H9 (cell line): Measurements from ENCODE around the gene ISYNA1. TPM values are rescaled to one million over a fixed set of nuclear protein-coding genes. Genes with fewer than 3 reads are reported as not detected.

Experiments
- DNase-seq: peaks from one replicate; pipeline ENCODE4 v3.0.0-alpha.2; 2017
- H2AFZ ChIP-seq: one replicate; pipeline ENCODE4 v1.6.1; 2013; ENCODE audit warnings: mild to moderate bottlenecking, low read length, control low read depth, moderate library complexity
- H2AK5ac ChIP-seq: 2 replicates; pipeline ENCODE4 v1.6.1; 2013; ENCODE audit warnings: low read length, control low read depth, mixed read lengths; ENCODE audit not compliant: insufficient read length
- H2BK120ac ChIP-seq: one replicate; pipeline ENCODE4 v1.6.1; 2013; ENCODE audit warnings: low read depth, mild to moderate bottlenecking, low read length, control low read depth, inconsistent platforms; ENCODE audit not compliant: poor library complexity, severe bottlenecking
- H2BK12ac ChIP-seq: 2 replicates; pipeline ENCODE4 v1.6.1; 2013; ENCODE audit warnings: low read length, control low read depth, mixed read lengths, low read depth; ENCODE audit not compliant: insufficient read length
- H2BK15ac ChIP-seq: 2 replicates; pipeline ENCODE4 v1.6.1; 2013; ENCODE audit warnings: low read depth, low read length, control low read depth
- H2BK20ac ChIP-seq: one replicate; pipeline ENCODE4 v1.6.1; 2013; ENCODE audit warnings: low read depth, mild to moderate bottlenecking, low read length, control low read depth, inconsistent platforms; ENCODE audit not compliant: poor library complexity, severe bottlenecking
- H2BK5ac ChIP-seq: 2 replicates; pipeline ENCODE4 v1.6.1; 2013; ENCODE audit warnings: low read length, control low read depth, mixed read lengths; ENCODE audit not compliant: insufficient read length
- H3K14ac ChIP-seq: 2 replicates; pipeline ENCODE4 v1.6.1; 2013; ENCODE audit warnings: low read length, control low read depth; ENCODE audit not compliant: insufficient read depth
- H3K18ac ChIP-seq: 2 replicates; pipeline ENCODE4 v1.6.1; 2013; ENCODE audit warnings: low read depth, mild to moderate bottlenecking, mixed read lengths, low read length, control low read depth; ENCODE audit not compliant: insufficient read length
- H3K23ac ChIP-seq: 2 replicates; pipeline ENCODE4 v1.6.1; 2013; ENCODE audit warnings: low read length, control low read depth, mixed read lengths, low read depth; ENCODE audit not compliant: insufficient read length
- H3K23me2 ChIP-seq: 2 replicates; pipeline ENCODE4 v1.6.1; 2013; ENCODE audit warnings: low read depth, mild to moderate bottlenecking, mixed read lengths, low read length, control low read depth; ENCODE audit not compliant: insufficient read length, poor library complexity, severe bottlenecking
- H3K27ac ChIP-seq: 2 replicates; pipeline ENCODE4 v1.5.1; 2013; ENCODE audit warnings: low read length, control low read depth, mixed read lengths, low read depth; ENCODE audit not compliant: insufficient read length
- H3K27me3 ChIP-seq: 2 replicates; pipeline ENCODE4 v1.6.1; 2013; ENCODE audit warnings: low read length, control low read depth, inconsistent platforms; ENCODE audit not compliant: insufficient read depth
- H3K4ac ChIP-seq: 2 replicates; pipeline ENCODE4 v1.6.1; 2013; ENCODE audit warnings: low read depth, mild to moderate bottlenecking, control low read depth, inconsistent platforms, low read length, moderate library complexity
- H3K4me1 ChIP-seq: 2 replicates; pipeline ENCODE4 v1.6.1; 2013; ENCODE audit warnings: low read length, control low read depth, inconsistent platforms; ENCODE audit not compliant: insufficient read depth
- H3K4me2 ChIP-seq: 2 replicates; pipeline ENCODE4 v1.6.1; 2013; ENCODE audit warnings: low read length, control low read depth, mixed read lengths; ENCODE audit not compliant: insufficient read length, insufficient read depth
- H3K56ac ChIP-seq: 2 replicates; pipeline ENCODE4 v1.6.1; 2013; ENCODE audit warnings: low read depth, mild to moderate bottlenecking, mixed read lengths, low read length, control low read depth; ENCODE audit not compliant: insufficient read length
- H3K79me1 ChIP-seq: 2 replicates; pipeline ENCODE4 v1.6.1; 2013; ENCODE audit warnings: low read depth, mild to moderate bottlenecking, moderate library complexity, low read length, control low read depth, inconsistent platforms; ENCODE audit not compliant: insufficient read depth, poor library complexity, severe bottlenecking
- H3K79me2 ChIP-seq: 2 replicates; pipeline ENCODE4 v1.6.1; 2013; ENCODE audit warnings: low read length, control low read depth, inconsistent platforms; ENCODE audit not compliant: insufficient read depth
- H3K9ac ChIP-seq: 2 replicates; pipeline ENCODE4 v1.6.1; 2013; ENCODE audit warnings: low read length, control low read depth, mixed read lengths; ENCODE audit not compliant: insufficient read length; ENCODE audit errors: extremely low read depth
- H3K9me3 ChIP-seq: one replicate; pipeline ENCODE4 v1.6.1; 2013; ENCODE audit warnings: low read depth, low read length, inconsistent platforms; ENCODE audit not compliant: control insufficient read depth
- H3T11ph ChIP-seq: one replicate; pipeline ENCODE4 v1.6.1; 2013; ENCODE audit warnings: mild to moderate bottlenecking, low read length, control low read depth, inconsistent platforms
- H4K20me1 ChIP-seq: one replicate; pipeline ENCODE4 v1.6.1; 2013; ENCODE audit not compliant: control insufficient read depth, insufficient read length, insufficient read depth
- H4K5ac ChIP-seq: 2 replicates; pipeline ENCODE4 v1.6.1; 2013; ENCODE audit warnings: low read depth, mild to moderate bottlenecking, mixed read lengths, low read length, control low read depth; ENCODE audit not compliant: insufficient read length
- H4K8ac ChIP-seq: replicated peaks from 2 replicates; pipeline ENCODE4 v1.6.1; 2013; ENCODE audit warnings: low read length, control low read depth, mixed read lengths, low read depth; ENCODE audit not compliant: insufficient read length
- H4K91ac ChIP-seq: 2 replicates; pipeline ENCODE4 v1.6.1; 2013; ENCODE audit warnings: low read depth, mild to moderate bottlenecking, moderate library complexity, mixed read lengths, low read length, control low read depth; ENCODE audit not compliant: insufficient read length
- H3K27ac Mint-ChIP-seq, 3 experiments: 2 replicates in 2 of 3; 3 replicates in 1 of 3; pipeline ENCODE4 v1.8.0; 2020 to 2021; ENCODE audit warnings: mixed read lengths in 3 of 3, mild to moderate bottlenecking in 1 of 3, moderate library complexity in 1 of 3
- H3K27me3 Mint-ChIP-seq: 2 replicates; pipeline ENCODE4 v1.8.0; 2021; ENCODE audit warnings: low read depth, mild to moderate bottlenecking, moderate library complexity, mixed read lengths
- H3K36me3 Mint-ChIP-seq, 3 experiments: 2 replicates in 2 of 3; 3 replicates in 1 of 3; pipeline ENCODE4 v1.8.0; 2020 to 2021; ENCODE audit warnings: low read depth in 3 of 3, mixed read lengths in 3 of 3; ENCODE audit not compliant: insufficient read depth in 1 of 3
- H3K4me1 Mint-ChIP-seq, 2 experiments: 2 replicates each; pipeline ENCODE4 v1.8.0; 2020; ENCODE audit warnings: mixed read lengths in 2 of 2
- H3K4me3 Mint-ChIP-seq, 2 experiments: 2 replicates in 1 of 2; 3 replicates in 1 of 2; pipeline ENCODE4 v1.8.0; 2020 to 2021; ENCODE audit warnings: mild to moderate bottlenecking in 2 of 2, mixed read lengths in 2 of 2, moderate library complexity in 1 of 2
- H3K9me3 Mint-ChIP-seq, 2 experiments: 2 replicates in 1 of 2; 3 replicates in 1 of 2; pipeline ENCODE4 v1.8.0; 2020; ENCODE audit warnings: mild to moderate bottlenecking in 2 of 2, mixed read lengths in 2 of 2, moderate library complexity in 1 of 2
- CTCF ChIP-seq: fragments of 200-600 bp; sonication (generic); conservative IDR thresholded peaks from 3 replicates; pipeline ENCODE4 v1.8.0; 2021; ENCODE audit warnings: antibody characterized with exemption, mild to moderate bottlenecking
- WGBS: extraction: QIAGEN DNeasy Blood & Tissue Kit; methylation state at CpG from one replicate; pipeline ENCODE4 v1.1.7; 2013; ENCODE audit warnings: missing lambda C conversion rate, low lambda C conversion rate, mixed read lengths; ENCODE audit not compliant: insufficient read length; ENCODE audit errors: extremely low coverage; 5-methylcytosine and 5-hydroxymethylcytosine counted together
- total RNA-seq: library from RNA; stranded (reverse); gene quantifications from 2 replicates; pipeline ENCODE4 v1.2.1, GENCODE V29; 2021

The ISYNA1 gene
- total RNA-seq, 1 experiment from 2014 or later, result 241 TPM

- whole genome bisulfite sequencing, result no CpG with 5 or more reads among the region's 6 CpGs
- Histone ChIP-seq H3T11ph (no peak overlapping the region), H2AFZ (no peak overlapping the region), H3K9me3 (no peaks in the 10 kb centered on the region), H2BK120ac (no peak overlapping the region), H3K56ac (no peak overlapping the region), H2BK20ac (no peak overlapping the region), H4K8ac (no peak overlapping the region), H2BK15ac (no peak overlapping the region), H2BK12ac (no peak overlapping the region), H3K4me2 (no peak overlapping the region), H3K4me1 (no peaks in the 10 kb centered on the region), H4K5ac (no peak overlapping the region), H3K9ac (no peak overlapping the region), H3K23ac (no peak overlapping the region), H3K14ac (no peak overlapping the region), H4K20me1 (no peaks in the 10 kb centered on the region), H3K18ac (no peak overlapping the region), H3K79me1 (no peaks in the 10 kb centered on the region), H3K79me2 (no peaks in the 10 kb centered on the region), H3K4ac (no peak overlapping the region), H2BK5ac (no peak overlapping the region), H2AK5ac (no peak overlapping the region), H3K23me2 (no peaks in the 10 kb centered on the region), H3K27ac (no peak overlapping the region), H3K27me3 (no peaks in the 10 kb centered on the region), H4K91ac (no peak overlapping the region)
- peaks cover 0 to 5% (median 5%) of the 10 kb centered on the region in 3 experiments; a peak in 1 of 7 replicates for H3K36me3 Mint-ChIP-seq
- peaks cover 12% of the 10 kb centered on the region in 2 experiments for H3K4me1 Mint-ChIP-seq
- DNase-seq, result no peak
- no peak for TF ChIP-seq CTCF
- no peak overlapping the region for H3K4me3 Mint-ChIP-seq
- H3K27ac Mint-ChIP-seq, result no peak overlapping the region
- no peaks in the 10 kb centered on the region for H3K9me3 Mint-ChIP-seq
- H3K27me3 Mint-ChIP-seq, result peaks cover 41% of the 10 kb centered on the region
Observed at GRCh38 chr19:18390065-18390907, 47.6 kb downstream of the ISYNA1 start.
